ENCODE data around the gene NUDT5. TPM values are rescaled to one million over a fixed set of nuclear protein-coding genes. Genes with fewer than 3 reads are reported as not detected.

The NUDT5 gene
- total and polyA plus RNA-seq, 7 donors, result 20.0 to 52.9 (median 30.0) TPM

DNA sequence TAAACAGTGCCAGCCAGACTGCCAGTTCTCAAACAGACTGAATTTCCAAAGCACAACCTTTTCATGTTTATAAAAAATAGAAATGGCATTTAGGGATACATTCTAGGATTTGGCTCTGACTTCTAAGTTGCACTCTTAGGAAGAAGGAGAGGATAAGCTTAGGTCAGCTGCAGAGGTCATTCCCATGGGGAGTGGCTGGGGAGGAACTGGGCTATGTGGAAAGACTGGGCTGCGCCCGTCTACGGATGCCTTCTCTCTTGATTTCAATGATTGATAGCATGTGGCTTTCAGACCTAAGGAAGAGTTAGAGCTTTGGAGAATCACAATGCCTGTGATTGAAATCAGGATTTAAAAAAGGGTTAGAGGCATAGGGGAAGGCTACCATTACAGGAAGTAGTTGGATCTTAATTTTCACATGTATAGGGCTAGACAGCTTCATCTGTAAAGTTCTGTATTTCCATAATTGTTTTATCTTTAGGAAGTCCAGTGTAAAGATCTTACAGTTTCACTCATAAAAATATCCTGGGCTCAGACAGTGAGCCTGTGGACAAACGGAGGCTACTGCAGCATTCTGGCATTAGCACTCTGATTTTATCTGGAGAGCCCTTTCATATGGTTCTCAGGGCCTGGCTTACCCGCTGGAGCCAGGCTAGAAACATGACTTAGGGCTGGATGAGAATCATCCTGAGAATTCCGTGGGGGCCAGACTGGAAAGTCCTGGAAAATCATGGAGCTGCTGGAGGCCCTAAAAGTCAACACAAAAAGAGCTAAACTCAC, 29.5 kb downstream of the NUDT5 start:
- WGBS, 2 donors, result 91 to 92% methylated on average over 6 of the region's 6 CpGs
- intact Hi-C loops (cut with DNase I), result no loop called here
- H3K27ac ChIP-seq, result no peak overlapping the region
- no peak overlapping the region for H3K4me3 ChIP-seq
- no peaks in the 10 kb centered on the region for H3K9me3 ChIP-seq
- H3K4me1 ChIP-seq, result no peaks in the 10 kb centered on the region
- H3K36me3 ChIP-seq, result peaks cover 7 to 97% (median 37%) of the 10 kb centered on the region in 4 donors
- DNase-seq, result no peak
- no peaks in the 10 kb centered on the region for H3K27me3 ChIP-seq
- TF ChIP-seq POLR2AphosphoS5 (IDR thresholded peaks at IDR 0.05), result no peak

DNA sequence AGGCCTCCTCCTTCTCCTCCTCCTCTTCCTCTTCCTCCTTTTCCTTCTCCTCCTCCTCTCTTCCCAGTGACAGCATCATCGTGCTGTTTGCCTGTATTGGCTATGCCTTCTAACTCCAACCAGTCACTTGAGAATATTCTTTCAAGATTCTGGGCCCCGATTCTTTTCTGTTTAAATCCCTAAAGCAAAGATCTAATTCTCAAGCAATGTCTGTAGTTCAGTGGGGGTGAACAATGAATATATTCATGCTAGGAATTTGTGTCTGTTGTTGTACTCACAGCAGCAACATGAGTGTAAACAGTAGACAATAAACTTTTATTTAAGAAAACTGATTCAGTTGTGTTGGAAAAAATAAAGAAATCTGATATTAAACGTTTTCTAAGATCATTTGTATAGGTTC, 30.7 kb downstream of the NUDT5 start:
- Histone ChIP-seq H3K27me3 (no peaks in the 10 kb centered on the region), H3K4me3 (no peak overlapping the region), H3K9me3 (no peaks in the 10 kb centered on the region), H3K4me1 (no peaks in the 10 kb centered on the region), H3K36me3 (peaks cover 7 to 97% (median 41%) of the 10 kb centered on the region in 4 donors), H3K27ac (no peak overlapping the region)
- TF ChIP-seq, protein P1, sequence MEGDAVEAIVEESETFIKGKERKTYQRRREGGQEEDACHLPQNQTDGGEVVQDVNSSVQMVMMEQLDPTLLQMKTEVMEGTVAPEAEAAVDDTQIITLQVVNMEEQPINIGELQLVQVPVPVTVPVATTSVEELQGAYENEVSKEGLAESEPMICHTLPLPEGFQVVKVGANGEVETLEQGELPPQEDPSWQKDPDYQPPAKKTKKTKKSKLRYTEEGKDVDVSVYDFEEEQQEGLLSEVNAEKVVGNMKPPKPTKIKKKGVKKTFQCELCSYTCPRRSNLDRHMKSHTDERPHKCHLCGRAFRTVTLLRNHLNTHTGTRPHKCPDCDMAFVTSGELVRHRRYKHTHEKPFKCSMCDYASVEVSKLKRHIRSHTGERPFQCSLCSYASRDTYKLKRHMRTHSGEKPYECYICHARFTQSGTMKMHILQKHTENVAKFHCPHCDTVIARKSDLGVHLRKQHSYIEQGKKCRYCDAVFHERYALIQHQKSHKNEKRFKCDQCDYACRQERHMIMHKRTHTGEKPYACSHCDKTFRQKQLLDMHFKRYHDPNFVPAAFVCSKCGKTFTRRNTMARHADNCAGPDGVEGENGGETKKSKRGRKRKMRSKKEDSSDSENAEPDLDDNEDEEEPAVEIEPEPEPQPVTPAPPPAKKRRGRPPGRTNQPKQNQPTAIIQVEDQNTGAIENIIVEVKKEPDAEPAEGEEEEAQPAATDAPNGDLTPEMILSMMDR (IDR thresholded peaks at IDR 0.05), result no peak
- TF ChIP-seq POLR2A (IDR thresholded peaks at IDR 0.05), result no peak
- TF ChIP-seq EP300 (IDR thresholded peaks at IDR 0.05), result no peak
- no peak for TF ChIP-seq POLR2AphosphoS5 (IDR thresholded peaks at IDR 0.05)
- DNase-seq, result no peak
- WGBS, 2 donors, result 81 to 88% methylated on average over 3 of the region's 3 CpGs
- intact Hi-C loops (cut with DNase I), result no loop called here

DNA sequence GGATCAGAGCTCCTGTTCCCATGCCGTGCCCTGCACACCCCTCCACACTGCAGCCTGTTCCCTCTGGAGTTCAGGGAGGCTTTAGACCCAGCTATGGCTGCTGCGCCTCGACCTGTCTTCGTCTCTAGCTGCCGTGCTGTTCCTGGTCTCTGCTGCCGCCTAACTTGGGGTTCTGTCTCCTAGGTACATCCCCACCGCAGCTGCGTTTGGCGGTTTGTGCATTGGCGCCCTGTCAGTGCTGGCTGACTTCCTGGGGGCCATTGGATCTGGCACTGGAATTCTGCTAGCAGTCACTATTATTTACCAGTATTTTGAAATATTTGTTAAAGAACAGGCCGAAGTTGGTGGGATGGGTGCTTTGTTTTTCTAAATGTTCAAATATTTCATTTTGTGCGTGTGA, 31.6 kb downstream of the NUDT5 start:
- no peak overlapping the region for H3K4me3 ChIP-seq
- H3K9me3 ChIP-seq, result no peaks in the 10 kb centered on the region
- peaks cover 7 to 97% (median 34%) of the 10 kb centered on the region in 4 donors for H3K36me3 ChIP-seq
- intact Hi-C loops (cut with DNase I), result no loop called here
- no peak for DNase-seq
- no peak overlapping the region for H3K27ac ChIP-seq
- no peak for TF ChIP-seq EP300 (IDR thresholded peaks at IDR 0.05)
- H3K4me1 ChIP-seq, result no peaks in the 10 kb centered on the region
- WGBS, 2 donors, result 93 to 95% methylated on average over 12 of the region's 12 CpGs
- H3K27me3 ChIP-seq, result no peaks in the 10 kb centered on the region

DNA sequence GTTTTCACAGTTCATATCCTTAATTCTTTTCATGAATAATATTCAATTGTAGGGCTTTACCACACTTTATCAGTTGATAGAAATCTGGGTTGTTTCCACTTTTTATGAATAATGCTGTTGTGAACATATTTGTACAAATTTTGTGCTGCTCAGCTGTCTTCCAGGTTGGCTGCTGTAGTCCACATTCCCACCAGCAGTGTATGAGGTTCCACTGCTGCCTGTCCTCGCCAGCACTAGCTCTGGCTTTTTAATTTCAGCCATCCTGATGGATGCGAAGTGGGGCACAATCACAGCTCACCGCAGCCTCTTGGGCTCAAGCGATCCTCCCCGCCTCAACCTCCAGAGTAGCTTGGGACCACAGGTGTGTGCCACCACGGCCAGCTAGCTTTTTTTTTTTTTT, 32.8 kb downstream of the NUDT5 start:
- WGBS, 2 donors, result 94 to 97% methylated on average over 6 of the region's 6 CpGs
- intact Hi-C loops (cut with DNase I), result no loop called here
- no peak overlapping the region for H3K27ac ChIP-seq
- H3K4me3 ChIP-seq, result no peak overlapping the region
- H3K9me3 ChIP-seq, result no peaks in the 10 kb centered on the region
- no peaks in the 10 kb centered on the region for H3K4me1 ChIP-seq
- peaks cover 7 to 99% (median 35%) of the 10 kb centered on the region in 4 donors for H3K36me3 ChIP-seq
- H3K27me3 ChIP-seq, result no peaks in the 10 kb centered on the region
- DNase-seq, result no peak
- TF ChIP-seq, protein P1 (IDR thresholded peaks at IDR 0.05), result no peak
- no peak for TF ChIP-seq EP300 (IDR thresholded peaks at IDR 0.05)

DNA sequence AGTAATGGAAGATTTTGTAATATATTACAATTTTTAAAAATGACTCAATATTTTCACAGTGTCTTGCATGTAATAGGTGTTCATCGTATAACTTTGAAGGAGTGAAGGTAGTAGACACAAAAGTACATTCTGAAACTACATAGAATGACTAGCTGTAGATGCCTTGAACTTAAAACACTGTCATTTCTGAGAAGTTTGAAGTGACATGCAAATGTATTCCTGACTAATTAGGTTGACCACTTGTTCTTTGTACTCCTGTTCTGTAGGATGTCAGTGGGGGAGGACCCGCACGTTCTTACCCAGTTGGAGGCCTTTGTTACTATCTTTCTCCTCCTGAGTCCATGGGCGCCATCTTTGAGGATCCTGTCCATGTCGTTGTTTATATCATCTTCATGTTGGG, 35.0 kb downstream of the NUDT5 start:
- Histone ChIP-seq H3K4me1 (no peaks in the 10 kb centered on the region), H3K27me3 (no peaks in the 10 kb centered on the region), H3K4me3 (no peak overlapping the region), H3K9me3 (no peaks in the 10 kb centered on the region), H3K27ac (no peak overlapping the region), H3K36me3 (peaks cover 7 to 91% (median 38%) of the 10 kb centered on the region in 4 donors)
- WGBS, 2 donors, result 96 to 97% methylated on average over 5 of the region's 5 CpGs
- DNase-seq, result no peak
- TF ChIP-seq POLR2AphosphoS5 (IDR thresholded peaks at IDR 0.05) (no peak), POLR2A (IDR thresholded peaks at IDR 0.05) (no peak), EP300 (IDR thresholded peaks at IDR 0.05) (no peak)
- TF ChIP-seq, protein P1 (IDR thresholded peaks at IDR 0.05), result no peak
- intact Hi-C loops (cut with DNase I), result no loop called here

DNA sequence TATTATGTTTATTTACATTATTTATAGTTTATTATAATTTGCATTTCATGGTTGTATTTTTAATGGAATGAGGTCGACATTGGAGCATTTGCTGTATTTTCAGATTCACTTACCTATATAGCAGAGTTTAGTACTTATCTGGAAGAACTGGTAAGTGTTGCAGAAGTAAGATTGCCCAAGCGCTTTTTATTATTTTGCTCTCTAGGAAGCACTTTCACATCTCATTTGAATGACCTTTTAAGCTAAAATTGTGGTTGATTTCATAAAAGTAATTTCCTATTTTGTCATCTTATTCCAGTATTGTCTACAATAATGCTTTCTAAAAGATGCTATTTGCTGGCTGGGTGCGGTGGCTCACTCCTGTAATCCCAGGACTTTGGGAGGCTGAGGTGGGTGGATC, 37.6 kb downstream of the NUDT5 start:
- no peak overlapping the region for H3K4me3 ChIP-seq
- no peak overlapping the region for H3K27ac ChIP-seq
- TF ChIP-seq POLR2AphosphoS5 (IDR thresholded peaks at IDR 0.05) (no peak), EP300 (IDR thresholded peaks at IDR 0.05) (no peak), POLR2A (IDR thresholded peaks at IDR 0.05) (no peak)
- TF ChIP-seq, protein P1 (IDR thresholded peaks at IDR 0.05), result no peak
- H3K36me3 ChIP-seq, result peaks cover 7 to 83% (median 33%) of the 10 kb centered on the region in 4 donors
- intact Hi-C loops (cut with DNase I), result no loop called here
- H3K9me3 ChIP-seq, result no peaks in the 10 kb centered on the region
- no peaks in the 10 kb centered on the region for H3K27me3 ChIP-seq
- no peak for DNase-seq
- WGBS, 2 donors, result 87 to 91% methylated on average over 3 of the region's 3 CpGs
- H3K4me1 ChIP-seq, result no peaks in the 10 kb centered on the region
